ENCODE measurements around the gene PACRG.
"Not testable (repeated sequence)": the region's sequence is repeated elsewhere in the genome, so short reads cannot be mapped to it uniquely, and the experiment has no call there.

The PACRG gene

GRCh38 chr6:162957062-162957461 is 229.3 kb downstream of the PACRG start:
- DNase-seq, result no peak

GRCh38 chr6:162960679-162961457 is 233.1 kb downstream of the PACRG start:
- no peak for DNase-seq

- no peak for DNase-seq
These were observed 234.3 kb downstream of the PACRG start for GRCh38 chr6:162962093-162962492.

- DNase-seq, result no peak
These were observed 236.1 kb downstream of the PACRG start for GRCh38 chr6:162963861-162964260.

GRCh38 chr6:162964488-162965140 is 236.8 kb downstream of the PACRG start:
- DNase-seq, result no peak

- DNase-seq, result no peak
These were observed 237.6 kb downstream of the PACRG start for GRCh38 chr6:162965366-162965765.

- DNase-seq, result no peak
These were observed 242.5 kb downstream of the PACRG start for GRCh38 chr6:162970246-162970645.

- DNase-seq, result no peak
These were observed 243.6 kb downstream of the PACRG start for GRCh38 chr6:162971356-162971755.

- no peak for DNase-seq
These were observed 245.5 kb downstream of the PACRG start for GRCh38 chr6:162973151-162973872.

GRCh38 chr6:162973980-162974379 is 246.2 kb downstream of the PACRG start:
- no peak for DNase-seq

- no peak for DNase-seq
These were observed 246.9 kb downstream of the PACRG start for GRCh38 chr6:162974685-162975084.

GRCh38 chr6:162976141-162976540 is 248.4 kb downstream of the PACRG start:
- DNase-seq, result no peak

GRCh38 chr6:162983234-162983633 is 255.5 kb downstream of the PACRG start:
- not testable (repeated sequence) for DNase-seq

- no peak for DNase-seq
These were observed 271.0 kb downstream of the PACRG start for GRCh38 chr6:162998777-162999176.

- DNase-seq, result no peak
These were observed 272.0 kb downstream of the PACRG start for GRCh38 chr6:162999575-163000285.

- DNase-seq, result no peak
These were observed 273.6 kb downstream of the PACRG start for GRCh38 chr6:163001330-163001729.

- DNase-seq, result no peak
These were observed 280.4 kb downstream of the PACRG start for GRCh38 chr6:163008186-163008585.

GRCh38 chr6:163008626-163009025 is 280.9 kb downstream of the PACRG start:
- DNase-seq, result no peak

- no peak for DNase-seq
These were observed 282.4 kb downstream of the PACRG start for GRCh38 chr6:163010145-163010544.

GRCh38 chr6:163014736-163015135 is 287.0 kb downstream of the PACRG start:
- DNase-seq, result no peak

- no peak for DNase-seq
These were observed 290.0 kb downstream of the PACRG start for GRCh38 chr6:163017801-163018200.

- DNase-seq, result no peak
These were observed 292.2 kb downstream of the PACRG start for GRCh38 chr6:163019926-163020325.

GRCh38 chr6:163021054-163021453 is 293.3 kb downstream of the PACRG start:
- no peak for DNase-seq
